ENCODE results near the gene OGFOD3.

GRCh38 chr17:82435601-82436583 lies 17.5 kb upstream of the OGFOD3 start:
- TF ChIP-seq EZH2 (IDR thresholded peaks at IDR 0.05; ENCODE audit: borderline replicate concordance, insufficient read depth, low read depth, low read length, poor library complexity, severe bottlenecking) (no peak), CTCF (IDR thresholded peaks at IDR 0.05) (no peak)
